AG10803 (cell line): ENCODE data around the gene RGL2.
A peak's percentile ranks its signal among the peaks of the same experiment; 100 is the strongest.

Source experiments
- DNase-seq: peaks from one replicate; pipeline ENCODE4 v3.0.0; 2010; ENCODE audit warnings: low read depth
- H3K4me3 ChIP-seq: 2 replicates; pipeline ENCODE4 v1.5.1; 2011; ENCODE audit warnings: mild to moderate bottlenecking, low read length, control low read depth
- TF ChIP-seq, protein P1 (sequence below): conservative IDR thresholded peaks from 2 replicates; pipeline ENCODE4 v1.5.1; 2011; ENCODE audit warnings: mild to moderate bottlenecking, low read length, control low read depth, inconsistent platforms

Gene RGL2

DNA sequence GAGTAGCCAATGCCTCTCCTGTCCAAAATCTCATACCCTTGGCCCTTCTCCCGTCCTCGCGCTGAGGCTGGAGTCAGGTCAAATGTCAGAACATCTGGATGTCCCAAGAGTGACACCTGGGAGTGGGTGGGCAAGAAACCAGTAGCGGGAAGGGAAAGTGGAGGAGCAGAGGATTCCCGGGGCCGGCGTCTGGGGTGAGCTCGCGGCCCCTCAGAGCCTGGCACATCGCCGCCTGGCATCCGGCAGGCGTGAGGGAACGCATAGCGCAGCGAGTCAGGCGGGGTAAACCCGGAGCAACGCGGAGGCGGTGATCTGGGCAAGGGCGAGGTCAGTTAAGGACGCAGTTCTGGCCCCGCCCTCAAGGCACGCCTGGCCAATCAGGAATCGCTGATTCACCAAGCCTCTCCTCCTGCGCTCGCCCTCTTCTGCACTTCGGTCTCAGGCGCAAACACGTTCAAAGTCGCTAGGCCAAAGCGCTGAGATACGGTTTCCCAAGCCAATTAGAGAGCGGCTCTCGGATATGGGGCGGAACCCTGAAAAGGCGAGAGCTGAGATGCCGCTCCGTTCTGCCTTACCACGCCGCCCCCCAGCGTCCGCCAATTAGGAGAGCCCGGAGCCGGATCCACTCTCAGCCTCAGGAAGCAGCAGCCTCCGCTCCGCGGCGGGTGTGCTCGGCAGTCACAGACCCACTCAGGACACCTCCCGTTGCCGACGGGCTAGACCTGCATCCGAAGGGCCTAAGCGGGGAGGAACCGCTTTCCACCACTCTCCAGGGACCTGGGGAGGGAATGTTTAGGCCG lies 49.6 kb downstream of the RGL2 start:
- peak; percentile 99 for DNase-seq

DNA sequence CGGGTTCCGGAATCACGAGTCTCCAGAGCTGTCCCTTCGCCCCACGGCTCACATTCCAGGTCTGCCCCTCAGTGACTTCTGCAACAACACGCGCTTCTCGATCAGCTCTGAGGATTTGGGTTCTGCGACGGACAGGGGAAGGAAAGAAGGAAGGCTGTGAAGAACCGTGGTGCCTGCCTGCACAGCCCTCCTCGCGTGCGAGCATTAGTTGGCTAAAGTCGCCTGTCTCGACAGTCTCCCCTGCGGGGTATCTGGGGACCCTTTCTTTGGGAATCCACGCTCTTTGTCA lies 50.2 kb downstream of the RGL2 start:
- DNase-seq, result peak; percentile 44
- H3K4me3 ChIP-seq, result peak overlapping the region; percentile 72
- TF ChIP-seq, protein P1, sequence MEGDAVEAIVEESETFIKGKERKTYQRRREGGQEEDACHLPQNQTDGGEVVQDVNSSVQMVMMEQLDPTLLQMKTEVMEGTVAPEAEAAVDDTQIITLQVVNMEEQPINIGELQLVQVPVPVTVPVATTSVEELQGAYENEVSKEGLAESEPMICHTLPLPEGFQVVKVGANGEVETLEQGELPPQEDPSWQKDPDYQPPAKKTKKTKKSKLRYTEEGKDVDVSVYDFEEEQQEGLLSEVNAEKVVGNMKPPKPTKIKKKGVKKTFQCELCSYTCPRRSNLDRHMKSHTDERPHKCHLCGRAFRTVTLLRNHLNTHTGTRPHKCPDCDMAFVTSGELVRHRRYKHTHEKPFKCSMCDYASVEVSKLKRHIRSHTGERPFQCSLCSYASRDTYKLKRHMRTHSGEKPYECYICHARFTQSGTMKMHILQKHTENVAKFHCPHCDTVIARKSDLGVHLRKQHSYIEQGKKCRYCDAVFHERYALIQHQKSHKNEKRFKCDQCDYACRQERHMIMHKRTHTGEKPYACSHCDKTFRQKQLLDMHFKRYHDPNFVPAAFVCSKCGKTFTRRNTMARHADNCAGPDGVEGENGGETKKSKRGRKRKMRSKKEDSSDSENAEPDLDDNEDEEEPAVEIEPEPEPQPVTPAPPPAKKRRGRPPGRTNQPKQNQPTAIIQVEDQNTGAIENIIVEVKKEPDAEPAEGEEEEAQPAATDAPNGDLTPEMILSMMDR, result no peak

More for the DNA sequence above, 49.6 kb downstream of the RGL2 start:
- TF ChIP-seq, protein P1, result peak; percentile 35; the same call in 1 of the 2 replicates
- peak overlapping the region; percentile 93 for H3K4me3 ChIP-seq

DNA sequence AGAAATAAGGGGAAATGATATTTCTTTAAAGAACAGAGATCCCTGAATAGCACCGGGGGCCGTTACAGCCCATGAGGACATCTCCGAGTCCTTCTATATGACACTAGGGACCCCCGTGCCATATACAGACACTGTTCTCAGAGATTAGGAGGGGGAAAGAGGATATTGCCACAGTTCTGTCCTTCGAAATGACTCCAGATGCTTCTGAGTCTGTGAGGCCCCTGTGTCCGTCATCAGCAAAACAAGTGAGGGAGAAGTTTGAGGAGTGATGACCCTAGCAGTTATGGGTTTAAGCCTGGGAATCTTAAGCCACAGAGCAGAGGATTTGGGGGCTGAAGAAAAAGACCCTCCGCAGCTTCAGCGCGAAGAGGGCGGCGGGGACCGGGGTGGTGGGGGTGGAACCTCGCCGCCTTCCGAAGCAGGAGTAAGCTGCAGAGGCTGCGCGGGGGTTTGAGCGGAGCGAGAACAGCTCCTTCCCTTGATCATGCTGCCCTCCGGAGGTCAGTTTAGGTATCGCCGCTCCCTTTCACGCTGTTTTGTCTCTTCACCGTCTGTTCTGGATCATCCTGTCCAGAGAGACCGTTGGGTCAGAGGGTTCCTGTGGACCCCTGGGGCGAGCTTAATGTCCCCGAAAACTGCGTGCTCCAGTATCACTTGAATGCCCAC lies 50.6 kb downstream of the RGL2 start:
- TF ChIP-seq, protein P1, result peak; percentile 93
- peak; percentile 80 for DNase-seq
- peak overlapping the region; percentile 72 for H3K4me3 ChIP-seq

DNA sequence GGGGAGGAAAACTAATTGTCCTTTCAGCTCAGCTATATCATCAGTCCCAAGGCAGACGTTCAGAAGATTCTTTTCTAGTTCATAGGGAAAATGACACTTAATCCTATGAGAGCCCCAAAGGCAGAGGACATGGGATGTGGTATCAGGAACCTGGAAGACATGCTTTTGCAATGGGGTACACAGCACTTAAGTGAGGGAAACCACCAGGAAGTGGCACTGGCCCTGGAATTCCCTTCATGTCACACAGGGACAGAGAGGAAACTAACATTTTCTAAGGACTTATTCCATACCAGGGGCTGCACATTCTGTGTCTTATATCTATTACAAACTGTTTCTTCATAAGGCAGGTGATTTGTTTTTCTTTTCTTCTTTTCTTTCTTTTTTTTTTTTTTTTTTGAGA lies 55.3 kb downstream of the RGL2 start:
- TF ChIP-seq, protein P1, result no peak
- DNase-seq, result no peak
- no peak overlapping the region for H3K4me3 ChIP-seq

DNA sequence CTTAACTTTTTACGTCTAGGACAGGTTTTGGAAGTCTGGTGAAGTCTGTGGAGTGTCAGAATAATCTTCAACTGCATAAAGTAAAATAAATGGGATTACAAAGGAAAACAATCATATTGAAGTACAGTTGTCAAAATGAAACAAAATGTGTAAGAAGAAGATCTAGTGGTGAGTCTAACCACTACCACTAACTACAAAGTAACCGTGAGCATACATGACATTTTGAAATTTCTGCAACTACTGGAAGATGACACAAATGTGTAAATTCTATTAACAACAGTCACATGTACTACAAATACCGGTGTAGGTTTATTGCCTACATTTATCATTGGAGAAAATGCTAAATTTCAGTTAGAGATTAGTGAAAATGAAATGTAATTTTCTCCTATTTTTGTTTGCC lies 56.8 kb downstream of the RGL2 start:
- H3K4me3 ChIP-seq, result no peak overlapping the region
- TF ChIP-seq, protein P1, result no peak
- DNase-seq, result no peak
